ENCODE data around the gene PROZ.

PROZ gene

GRCh38 chr13:113176280-113176679 is 17.8 kb downstream of the PROZ start:
- peak; percentile 39 to 65 for DNase-seq (ENCODE audit: low read depth in 2 of 2, low spot score in 1 of 2)

GRCh38 chr13:113176822-113177221 is 18.4 kb downstream of the PROZ start:
- DNase-seq (ENCODE audit: low read depth in 2 of 2, low spot score in 1 of 2): no peak

GRCh38 chr13:113178070-113178895 is 19.8 kb downstream of the PROZ start:
- DNase-seq (ENCODE audit: low read depth in 2 of 2, low spot score in 1 of 2): no peak

GRCh38 chr13:113178896-113179167 is 20.4 kb downstream of the PROZ start:
- no peak for DNase-seq (ENCODE audit: low read depth in 2 of 2, low spot score in 1 of 2)

GRCh38 chr13:113179374-113180230 is 21.2 kb downstream of the PROZ start:
- DNase-seq (ENCODE audit: low read depth in 2 of 2, low spot score in 1 of 2): no peak

- no peak for DNase-seq (ENCODE audit: low read depth in 2 of 2, low spot score in 1 of 2)
Observed at GRCh38 chr13:113182046-113182445, 23.6 kb downstream of the PROZ start.

- DNase-seq (ENCODE audit: low read depth in 2 of 2, low spot score in 1 of 2): no peak
Observed at GRCh38 chr13:113183450-113184129, 25.1 kb downstream of the PROZ start.

- no peak for DNase-seq (ENCODE audit: low read depth in 2 of 2, low spot score in 1 of 2)
Observed at GRCh38 chr13:113184568-113185440, 26.4 kb downstream of the PROZ start.

GRCh38 chr13:113186061-113186900 is 27.8 kb downstream of the PROZ start:
- DNase-seq (ENCODE audit: low read depth in 2 of 2, low spot score in 1 of 2): no peak

- DNase-seq (ENCODE audit: low read depth in 2 of 2, low spot score in 1 of 2): peak; percentile 31 to 46
Observed at GRCh38 chr13:113187263-113187669, 28.8 kb downstream of the PROZ start.

- no peak for DNase-seq (ENCODE audit: low read depth in 2 of 2, low spot score in 1 of 2)
Observed at GRCh38 chr13:113187883-113188665, 29.6 kb downstream of the PROZ start.

GRCh38 chr13:113190181-113190580 is 31.7 kb downstream of the PROZ start:
- no peak for DNase-seq (ENCODE audit: low read depth in 2 of 2, low spot score in 1 of 2)

- no peak for DNase-seq (ENCODE audit: low read depth in 2 of 2, low spot score in 1 of 2)
Observed at GRCh38 chr13:113192279-113192678, 33.8 kb downstream of the PROZ start.

GRCh38 chr13:113192902-113193301 is 34.5 kb downstream of the PROZ start:
- DNase-seq (ENCODE audit: low read depth in 2 of 2, low spot score in 1 of 2): no peak

- no peak for DNase-seq (ENCODE audit: low read depth in 2 of 2, low spot score in 1 of 2)
Observed at GRCh38 chr13:113195360-113195759, 36.9 kb downstream of the PROZ start.

- no peak for DNase-seq (ENCODE audit: low read depth in 2 of 2, low spot score in 1 of 2)
Observed at GRCh38 chr13:113196970-113197737, 38.7 kb downstream of the PROZ start.

GRCh38 chr13:113201815-113202214 is 43.4 kb downstream of the PROZ start:
- no peak for DNase-seq (ENCODE audit: low read depth in 2 of 2, low spot score in 1 of 2)

- no peak for DNase-seq (ENCODE audit: low read depth in 2 of 2, low spot score in 1 of 2)
Observed at GRCh38 chr13:113202912-113203311, 44.5 kb downstream of the PROZ start.

Measured in stimulated activated CD8-positive, alpha-beta memory T cell treated with anti-CD3 and anti-CD28 coated beads, Interleukin-4, amount 100 ng/mL, for 4 hours (primary cell).